GM19238 (cell line): ENCODE measurements around the gene CDKL5.
"Not testable (repeated sequence)": the region's sequence is repeated elsewhere in the genome, so short reads cannot be mapped to it uniquely, and the experiment has no call there.

ENCODE experiments used
- DNase-seq: peaks from one replicate; pipeline ENCODE4 v3.0.0; 2011; ENCODE audit warnings: low spot score; ENCODE audit not compliant: insufficient read length

The CDKL5 gene

DNA sequence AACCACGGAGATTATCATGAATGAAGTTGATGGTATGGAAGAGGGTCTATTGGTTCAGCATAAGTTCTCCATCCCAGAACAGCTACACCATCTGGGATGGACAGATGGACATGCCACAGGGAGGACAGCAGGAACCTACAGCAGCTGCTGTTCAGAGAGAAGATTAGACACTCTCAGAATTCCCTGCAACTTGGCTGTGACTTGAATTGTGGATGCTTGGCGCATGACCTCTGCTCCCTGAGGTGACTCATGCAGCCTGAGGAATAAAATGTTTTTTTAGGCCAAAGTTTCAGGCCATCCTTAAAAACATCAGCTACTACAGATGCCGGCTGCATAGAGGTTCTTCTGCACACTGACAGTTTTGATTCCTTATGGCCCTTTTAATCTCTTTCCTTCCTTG lies 149.2 kb downstream of the CDKL5 start:
- no peak for DNase-seq

- DNase-seq = no peak
Observed at GRCh38 chrX:18575744-18576143, 150.3 kb downstream of the CDKL5 start.

DNA sequence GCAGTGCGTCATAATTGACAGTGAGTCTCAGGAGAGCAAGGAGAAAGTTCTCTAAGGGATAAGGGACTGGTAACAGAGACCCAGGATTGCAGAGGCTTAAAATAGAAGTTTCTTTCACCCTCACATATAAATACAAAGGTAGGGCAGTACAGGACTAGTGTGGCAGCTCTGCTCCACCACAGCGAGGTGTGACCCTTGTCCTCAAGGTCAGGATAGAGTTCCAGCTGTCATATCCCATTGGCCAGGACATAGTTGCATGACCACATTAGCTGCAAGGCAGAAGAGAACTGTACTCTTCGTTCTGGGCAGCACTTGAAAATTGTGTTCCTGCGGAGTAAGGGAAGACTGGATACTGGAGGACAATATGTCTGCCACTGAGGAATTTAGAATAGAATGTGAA lies 152.0 kb downstream of the CDKL5 start:
- no peak for DNase-seq

- DNase-seq = no peak
Observed at GRCh38 chrX:18578546-18578945, 153.1 kb downstream of the CDKL5 start.

GRCh38 chrX:18579495-18579894 lies 154.1 kb downstream of the CDKL5 start:
- DNase-seq = no peak

- no peak for DNase-seq
Observed at GRCh38 chrX:18582910-18583493, 157.6 kb downstream of the CDKL5 start.

- DNase-seq = not testable (repeated sequence)
Observed at GRCh38 chrX:18589292-18589691, 163.9 kb downstream of the CDKL5 start.

DNA sequence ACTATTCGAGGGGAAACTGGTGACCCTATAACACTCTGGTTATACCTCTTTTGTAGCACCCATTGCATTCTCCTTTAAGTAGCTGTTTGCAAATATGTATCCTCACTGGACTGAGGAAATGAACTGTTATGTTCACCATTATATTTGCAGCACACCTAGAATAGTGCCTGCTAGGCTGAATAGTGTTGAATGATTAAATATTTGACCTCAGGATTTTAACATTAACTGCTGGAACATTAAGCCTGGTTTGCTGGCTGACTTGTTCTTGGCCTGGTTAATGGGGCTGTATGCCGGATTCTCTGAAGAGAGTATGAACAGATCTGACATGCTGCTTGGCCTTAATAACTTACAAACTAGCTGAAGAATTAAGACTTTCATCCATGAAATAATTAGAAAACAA lies 166.4 kb downstream of the CDKL5 start:
- DNase-seq = no peak

DNA sequence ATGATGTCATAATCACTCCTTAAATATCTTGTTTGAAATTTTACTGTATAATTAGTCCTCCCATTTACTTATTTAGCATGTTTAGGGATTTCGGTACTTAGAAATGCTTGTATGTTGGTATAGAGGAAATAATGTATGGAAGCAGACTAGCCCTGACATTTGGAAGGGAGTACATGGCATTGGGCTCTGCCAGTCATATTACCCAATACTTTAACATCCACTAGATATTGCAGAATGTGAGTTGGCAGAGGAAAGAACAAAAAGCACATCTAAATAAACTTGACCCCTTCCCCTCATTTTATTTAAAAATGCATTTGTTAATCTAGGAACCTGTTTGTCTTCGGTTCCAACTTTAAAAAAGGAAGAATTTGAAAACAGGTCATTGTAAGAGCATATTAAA lies 168.7 kb downstream of the CDKL5 start:
- no peak for DNase-seq

GRCh38 chrX:18596096-18596495 lies 170.7 kb downstream of the CDKL5 start:
- DNase-seq = no peak

GRCh38 chrX:18598413-18598812 lies 173.0 kb downstream of the CDKL5 start:
- no peak for DNase-seq

- no peak for DNase-seq
Observed at GRCh38 chrX:18607966-18608365, 182.6 kb downstream of the CDKL5 start.

- no peak for DNase-seq
Observed at GRCh38 chrX:18613930-18614639, 188.7 kb downstream of the CDKL5 start.

GRCh38 chrX:18616688-18617406 lies 191.4 kb downstream of the CDKL5 start:
- DNase-seq = no peak

DNA sequence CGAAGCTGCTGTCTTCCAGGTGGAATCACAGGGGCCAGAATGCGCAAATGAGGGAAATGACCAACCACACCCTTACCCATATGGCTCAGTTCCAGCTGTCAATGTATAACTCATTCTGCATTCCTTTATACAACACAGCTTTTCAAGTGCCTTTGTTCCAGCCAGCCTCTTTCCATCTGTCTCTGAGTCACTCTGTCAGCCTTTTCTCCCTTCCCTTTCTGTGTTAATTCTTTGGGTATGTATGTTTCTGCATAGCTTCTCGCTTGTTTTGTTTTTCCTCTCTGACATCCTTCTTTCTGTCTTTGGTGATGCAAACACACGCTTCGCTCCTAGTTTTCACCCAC lies 192.0 kb downstream of the CDKL5 start:
- DNase-seq = no peak

- DNase-seq = no peak
Observed at GRCh38 chrX:18619288-18619687, 193.9 kb downstream of the CDKL5 start.

DNA sequence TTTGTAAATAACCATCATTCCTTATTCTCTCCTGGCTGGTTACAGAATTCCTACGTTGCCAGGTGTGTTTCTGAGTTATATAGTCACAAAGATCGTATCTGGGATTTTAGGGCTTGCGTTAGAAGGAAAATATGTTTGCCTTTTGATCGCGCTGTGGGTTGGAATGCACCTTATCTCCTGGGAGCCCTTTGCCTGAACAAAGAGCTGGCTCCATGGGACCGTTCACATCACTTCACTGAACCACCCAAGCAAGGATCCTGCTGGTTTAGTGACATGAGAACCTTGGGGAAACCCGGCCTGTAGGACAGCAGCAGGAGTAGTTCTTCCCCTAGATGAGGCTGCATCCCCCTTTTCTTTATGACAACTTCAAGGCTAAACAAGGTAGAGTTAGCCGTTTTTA lies 194.9 kb downstream of the CDKL5 start:
- DNase-seq = no peak

GRCh38 chrX:18624599-18624998 lies 199.2 kb downstream of the CDKL5 start:
- no peak for DNase-seq

GRCh38 chrX:18630934-18631333 lies 205.5 kb downstream of the CDKL5 start:
- DNase-seq = no peak

GRCh38 chrX:18638398-18638797 lies 213.0 kb downstream of the CDKL5 start:
- no peak for DNase-seq

GRCh38 chrX:18639280-18639679 lies 213.9 kb downstream of the CDKL5 start:
- DNase-seq = no peak

- DNase-seq = no peak
Observed at GRCh38 chrX:18640686-18641085, 215.3 kb downstream of the CDKL5 start.

- DNase-seq = no peak
Observed at GRCh38 chrX:18643243-18643642, 217.8 kb downstream of the CDKL5 start.
